Calu3 (cell line): Measurements from ENCODE around the gene GRPEL2. TPM values are rescaled to one million over a fixed set of nuclear protein-coding genes. Genes with fewer than 3 reads are reported as not detected.

Experiments
- BruUV-seq: library from RNA; stranded (reverse); fragments of 400-500 nt; replicated peaks from 2 replicates; lab custom pipeline; 2021; lab: Mats Ljungman, UMichigan
- CTCF ChIA-PET: fragments of 300-600 bp; sonication (Branson Sonifier 250); formaldehyde crosslinking; loops from one replicate; lab custom pipeline; 2022; ENCODE audit warnings: antibody characterized with exemption; lab: Charles Lee
- DNase-seq: peaks from one replicate; pipeline ENCODE4 v3.0.0; 2022
- H3K27ac Mint-ChIP-seq: one replicate; pipeline ENCODE4 v1.8.0; 2022; ENCODE audit warnings: mixed read lengths; ENCODE audit not compliant: unreplicated experiment
- H3K27me3 Mint-ChIP-seq: one replicate; pipeline ENCODE4 v1.8.0; 2022; ENCODE audit warnings: mixed read lengths; ENCODE audit not compliant: unreplicated experiment
- H3K36me3 Mint-ChIP-seq: one replicate; pipeline ENCODE4 v1.8.0; 2022; ENCODE audit warnings: mild to moderate bottlenecking, moderate library complexity, mixed read lengths; ENCODE audit not compliant: insufficient read depth, unreplicated experiment
- H3K4me1 Mint-ChIP-seq: one replicate; pipeline ENCODE4 v1.8.0; 2022; ENCODE audit warnings: mild to moderate bottlenecking, low read depth, mixed read lengths; ENCODE audit not compliant: unreplicated experiment
- H3K4me3 Mint-ChIP-seq: one replicate; pipeline ENCODE4 v1.8.0; 2022; ENCODE audit warnings: mild to moderate bottlenecking, low read depth, moderate library complexity, mixed read lengths; ENCODE audit not compliant: unreplicated experiment
- H3K9me3 Mint-ChIP-seq: one replicate; pipeline ENCODE4 v1.8.0; 2022; ENCODE audit warnings: low read depth, mixed read lengths; ENCODE audit not compliant: unreplicated experiment
- CTCF ChIP-seq: fragments of 200-600 bp; IDR thresholded peaks from one replicate; pipeline ENCODE4 v1.8.0; 2022; ENCODE audit warnings: antibody characterized with exemption; ENCODE audit not compliant: unreplicated experiment
- intact Hi-C: fragments of 100-400 bp; cut with micrococcal nuclease; formaldehyde crosslinking; loops from one replicate; pipeline ENCODE4 v1.10.0; 2022; ENCODE audit not compliant: unreplicated experiment
- total RNA-seq: library from RNA; stranded (reverse); gene quantifications from 2 replicates; pipeline ENCODE4 v1.2.3, GENCODE V29; 2022

GRPEL2 gene
- total RNA-seq, 1 experiment from 2014 or later, result 28.2 TPM

- no TSS peak for BruUV-seq
- Mint-ChIP-seq H3K9me3 (no peaks in the 10 kb centered on the region), H3K36me3 (peaks cover 31% of the 10 kb centered on the region), H3K27me3 (no peaks in the 10 kb centered on the region), H3K27ac (no peak overlapping the region), H3K4me1 (no peaks in the 10 kb centered on the region), H3K4me3 (peak overlapping the region; percentile 27)
- DNase-seq, result no peak
- TF ChIP-seq CTCF, result no peak
- intact Hi-C loops, result no loop called here
- CTCF ChIA-PET, result interaction anchor here (0.8 kb wide), 1 partner anchor 43 kb away, joined by 3 read pairs; no protein-coding TSS in a partner anchor
Measured at GRCh38 chr5:149360272-149360671, 15.0 kb downstream of the GRPEL2 start.

GRCh38 chr5:149362541-149362940, 17.2 kb downstream of the GRPEL2 start:
- Mint-ChIP-seq H3K4me3 (no peak overlapping the region), H3K27ac (no peak overlapping the region), H3K9me3 (no peaks in the 10 kb centered on the region), H3K36me3 (peaks cover 22% of the 10 kb centered on the region), H3K27me3 (no peaks in the 10 kb centered on the region), H3K4me1 (peaks cover 8% of the 10 kb centered on the region)
- no peak for TF ChIP-seq CTCF
- no peak for DNase-seq
- CTCF ChIA-PET, result no interaction called here
- no TSS peak for BruUV-seq
- intact Hi-C loops, result no loop called here

- no peak for DNase-seq
- Mint-ChIP-seq H3K9me3 (no peaks in the 10 kb centered on the region), H3K4me1 (peaks cover 8% of the 10 kb centered on the region), H3K36me3 (peaks cover 13% of the 10 kb centered on the region), H3K27me3 (no peaks in the 10 kb centered on the region), H3K27ac (no peak overlapping the region), H3K4me3 (no peak overlapping the region)
- BruUV-seq, result no TSS peak
- intact Hi-C loops, result no loop called here
- CTCF ChIA-PET, result no interaction called here
- TF ChIP-seq CTCF, result no peak
Measured at GRCh38 chr5:149363358-149363757, 18.1 kb downstream of the GRPEL2 start.

- CTCF ChIA-PET, result no interaction called here
- no peak for DNase-seq
- TF ChIP-seq CTCF, result no peak
- no TSS peak for BruUV-seq
- H3K4me1 Mint-ChIP-seq, result peaks cover 8% of the 10 kb centered on the region
- no peaks in the 10 kb centered on the region for H3K9me3 Mint-ChIP-seq
- no peaks in the 10 kb centered on the region for H3K27me3 Mint-ChIP-seq
- H3K36me3 Mint-ChIP-seq, result peaks cover 10% of the 10 kb centered on the region
- intact Hi-C loops, result no loop called here
- no peak overlapping the region for H3K27ac Mint-ChIP-seq
- no peak overlapping the region for H3K4me3 Mint-ChIP-seq
Measured at GRCh38 chr5:149363936-149364335, 18.6 kb downstream of the GRPEL2 start.
